CD1c-positive myeloid dendritic cell (primary cell): ENCODE results near the gene ANKS1B.

Source experiments
- DNase-seq: peaks from one replicate; pipeline ENCODE4 v3.0.0-alpha.2; 2016; ENCODE audit errors: extremely low spot score

The ANKS1B gene

GRCh38 chr12:99453836-99454538 is 530.7 kb downstream of the ANKS1B start:
- DNase-seq: no peak

DNA sequence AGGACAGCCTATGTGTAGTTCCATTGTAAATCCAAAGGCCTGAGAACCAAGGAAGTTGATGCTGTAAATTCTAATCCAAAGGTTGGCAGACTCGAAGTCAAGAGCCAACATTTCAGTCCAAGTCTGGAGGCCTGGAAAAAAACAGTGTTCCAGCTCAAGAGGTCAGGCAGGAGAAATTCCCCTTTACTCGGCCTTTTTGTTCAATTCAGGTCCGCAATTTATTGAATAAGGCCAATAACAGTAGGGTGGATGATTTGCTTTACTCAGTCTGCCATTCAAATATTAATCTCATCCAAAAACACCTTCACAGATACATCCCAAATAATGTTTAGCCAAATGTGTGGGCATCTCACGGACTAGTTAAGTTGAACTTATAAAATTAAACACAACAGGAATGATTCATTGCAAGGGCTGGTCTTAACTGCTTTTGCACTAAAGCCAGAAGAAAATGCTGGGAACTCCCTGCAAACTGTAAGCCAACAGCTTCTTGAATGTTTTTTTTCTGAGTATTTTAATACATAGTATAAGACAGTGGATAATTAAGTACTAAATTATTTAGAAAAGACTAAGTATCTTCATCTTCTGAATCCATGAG is 534.6 kb downstream of the ANKS1B start:
- no peak for DNase-seq

GRCh38 chr12:99444859-99445316 is 539.8 kb downstream of the ANKS1B start:
- no peak for DNase-seq

DNA sequence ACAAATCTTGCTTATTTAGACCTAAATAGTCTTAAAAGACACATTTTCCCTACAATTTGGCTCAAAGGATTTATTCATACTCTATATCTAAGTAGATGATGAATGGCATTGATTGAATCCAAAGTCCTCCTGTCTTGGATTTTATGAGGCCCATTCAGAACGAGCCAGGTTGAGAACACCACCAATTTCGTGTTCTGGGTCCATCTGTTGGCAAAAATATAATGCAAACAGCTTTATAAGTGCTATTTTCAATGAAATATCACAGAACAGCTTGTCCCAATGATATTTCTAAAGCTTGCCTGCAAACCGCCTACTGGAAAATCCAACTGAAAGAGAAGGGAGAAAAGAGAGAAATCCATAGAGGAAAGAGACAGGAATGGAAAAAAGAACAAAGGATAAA is 542.0 kb downstream of the ANKS1B start:
- no peak for DNase-seq

- no peak for DNase-seq
Measured at GRCh38 chr12:99439399-99439798, 545.3 kb downstream of the ANKS1B start.

DNA sequence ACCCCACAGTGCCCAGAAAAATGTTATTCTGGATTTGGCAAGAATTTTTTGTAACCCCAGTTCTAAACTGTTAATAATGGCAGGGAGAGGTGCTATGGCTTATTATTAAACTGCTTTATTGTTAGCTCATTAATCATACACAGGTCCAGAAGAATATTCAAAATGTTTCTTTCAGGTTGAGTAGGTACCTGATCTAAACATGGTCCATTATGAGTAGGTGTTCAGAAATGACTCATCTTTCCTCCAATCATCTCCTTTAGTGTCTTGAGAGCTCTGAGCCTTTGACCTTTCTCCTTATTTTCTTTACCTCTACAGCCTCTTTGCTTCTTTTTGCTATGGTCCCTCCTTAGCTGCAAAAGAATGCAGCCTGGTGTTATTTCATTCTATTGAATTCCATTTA is 548.2 kb downstream of the ANKS1B start:
- DNase-seq: no peak

DNA sequence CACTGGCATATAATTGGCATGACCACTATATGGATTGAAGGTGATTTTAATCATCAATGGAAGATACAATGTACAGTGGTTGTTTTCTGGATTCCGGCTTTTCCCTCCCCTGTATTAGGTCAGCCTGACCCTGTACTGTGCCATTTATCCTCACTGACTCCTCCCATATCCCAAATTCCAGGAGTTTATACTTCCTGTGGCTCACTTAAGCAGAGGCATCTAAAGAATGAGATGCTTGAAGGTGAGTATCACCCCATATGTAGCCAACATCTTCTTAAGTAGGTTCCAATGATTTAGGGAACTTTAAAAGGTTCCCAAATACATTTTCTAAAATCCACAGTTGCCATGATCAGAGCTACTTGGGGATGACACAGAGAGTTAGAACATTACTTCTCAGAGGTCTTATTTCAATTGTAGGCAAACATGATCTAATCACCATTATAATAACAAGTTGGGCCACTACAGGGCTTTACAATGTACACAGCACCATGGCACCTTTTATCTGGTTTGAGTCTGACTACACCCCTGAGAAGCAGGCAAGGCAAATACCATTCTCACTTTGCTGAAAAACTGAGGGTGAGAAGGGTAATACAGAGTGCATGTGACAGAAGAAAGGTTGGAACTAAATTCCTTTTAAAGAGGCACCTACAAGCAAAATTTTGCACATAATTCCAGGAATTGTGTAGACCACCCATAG is 549.5 kb downstream of the ANKS1B start:
- no peak for DNase-seq

DNA sequence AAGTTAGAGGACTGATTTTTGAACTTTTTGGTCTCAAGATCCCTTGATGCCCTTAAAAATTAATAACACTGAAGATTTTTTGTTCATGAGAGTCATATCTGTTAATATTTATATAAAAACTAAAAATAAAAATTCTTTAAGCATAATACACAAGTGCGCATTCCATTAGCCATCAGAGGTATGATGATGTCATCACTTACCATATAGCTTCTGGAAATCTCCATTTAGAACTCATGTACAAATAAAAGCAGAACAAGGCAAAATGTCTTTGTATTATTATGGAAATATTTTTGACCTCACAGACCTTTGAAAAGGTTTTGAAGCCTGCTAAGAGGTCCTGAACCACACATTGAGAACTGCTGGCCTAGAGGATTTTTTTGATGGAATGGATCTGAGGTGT is 551.6 kb downstream of the ANKS1B start:
- DNase-seq: no peak

DNA sequence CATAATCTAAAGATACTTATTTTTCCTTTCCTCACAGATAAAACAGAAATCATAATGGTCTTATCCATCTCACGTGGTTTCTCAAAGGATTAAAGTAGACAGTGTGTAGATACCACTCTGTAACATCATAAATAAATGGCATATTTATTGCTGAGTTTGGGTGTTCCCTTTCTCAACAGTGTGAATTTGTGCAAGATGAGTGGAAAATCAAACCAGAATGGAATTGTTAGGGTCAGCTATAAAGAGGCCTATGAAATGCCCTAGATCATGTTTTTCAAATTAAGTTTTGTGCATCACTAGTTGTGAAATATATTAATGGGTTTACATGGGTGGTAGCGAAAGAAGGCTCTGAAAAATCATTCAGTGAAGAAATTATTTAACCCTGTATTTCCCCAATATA is 553.5 kb downstream of the ANKS1B start:
- DNase-seq: no peak

DNA sequence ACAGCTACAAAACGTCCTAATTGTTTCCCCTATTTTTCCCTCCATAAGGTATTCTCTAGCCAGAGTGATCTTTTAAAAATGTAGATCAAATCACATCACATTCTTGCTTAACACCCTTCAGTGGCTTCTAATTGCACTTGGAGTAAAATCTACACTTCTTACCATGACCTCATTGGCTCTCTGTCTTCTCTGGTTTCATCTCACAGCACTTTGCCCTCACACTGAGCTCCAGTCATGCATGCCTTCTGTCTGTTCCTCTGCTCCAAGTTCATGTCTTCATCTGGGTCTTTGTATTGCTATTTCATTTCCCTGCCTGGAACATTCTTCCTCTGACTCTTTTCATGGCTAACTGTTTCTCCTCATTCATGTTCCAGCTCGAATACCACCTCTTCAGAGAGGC is 557.6 kb downstream of the ANKS1B start:
- DNase-seq: no peak

DNA sequence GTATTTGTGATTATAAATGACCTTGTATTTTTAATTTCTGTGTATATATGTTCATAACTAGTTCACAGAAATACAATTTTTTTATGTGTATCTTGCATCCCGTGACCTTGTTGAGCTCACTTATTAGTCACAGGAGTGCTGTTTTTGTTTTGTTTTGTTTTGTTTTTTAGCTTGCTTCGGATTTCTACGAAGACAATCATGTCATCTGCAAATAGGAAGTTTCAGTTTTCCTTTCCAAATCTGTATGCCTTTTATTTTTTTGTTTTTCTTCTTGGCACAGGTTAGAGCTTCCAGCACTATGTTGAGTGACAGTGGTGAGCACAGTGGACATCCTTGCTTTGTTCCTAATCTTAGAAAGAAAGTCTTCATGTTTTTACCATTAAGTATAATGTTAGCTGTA is 566.4 kb downstream of the ANKS1B start:
- DNase-seq: no peak

DNA sequence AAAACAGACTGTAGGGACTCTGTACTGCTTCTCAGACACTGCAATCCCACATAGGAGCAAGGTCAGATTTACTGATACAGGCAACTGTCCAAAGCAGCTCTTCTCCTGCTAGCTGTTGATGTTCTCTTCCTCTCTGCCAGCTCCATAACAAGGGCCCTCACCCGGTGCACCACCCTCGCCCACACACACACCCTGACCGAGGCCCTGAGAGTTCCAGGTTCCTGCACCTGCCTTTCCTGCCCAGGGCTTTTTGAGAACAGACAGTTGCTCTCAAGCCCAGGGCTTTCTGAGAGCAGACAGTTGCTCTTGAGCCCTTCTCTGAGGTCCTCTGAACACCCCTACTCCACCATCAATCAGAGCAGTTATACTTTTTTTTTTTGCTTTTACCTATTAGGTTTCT is 571.0 kb downstream of the ANKS1B start:
- DNase-seq: no peak

DNA sequence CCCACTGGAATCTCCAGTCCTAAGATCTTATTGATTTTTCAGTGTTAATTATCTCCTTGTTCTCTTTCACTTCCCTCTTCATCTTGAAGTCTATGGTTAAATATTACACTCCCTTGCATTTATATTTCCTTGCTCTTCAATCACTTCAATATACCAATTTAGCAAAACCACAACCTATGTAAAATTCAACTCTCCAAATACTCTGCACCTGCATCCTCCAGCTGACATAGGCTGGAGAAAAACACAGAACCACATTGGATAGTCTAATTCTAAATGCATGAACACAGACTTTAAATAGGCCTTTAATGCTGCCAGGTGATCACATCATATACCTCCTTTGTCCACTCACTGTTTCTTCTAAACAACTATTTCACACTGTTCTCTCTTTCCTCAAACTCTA is 591.0 kb downstream of the ANKS1B start:
- no peak for DNase-seq

DNA sequence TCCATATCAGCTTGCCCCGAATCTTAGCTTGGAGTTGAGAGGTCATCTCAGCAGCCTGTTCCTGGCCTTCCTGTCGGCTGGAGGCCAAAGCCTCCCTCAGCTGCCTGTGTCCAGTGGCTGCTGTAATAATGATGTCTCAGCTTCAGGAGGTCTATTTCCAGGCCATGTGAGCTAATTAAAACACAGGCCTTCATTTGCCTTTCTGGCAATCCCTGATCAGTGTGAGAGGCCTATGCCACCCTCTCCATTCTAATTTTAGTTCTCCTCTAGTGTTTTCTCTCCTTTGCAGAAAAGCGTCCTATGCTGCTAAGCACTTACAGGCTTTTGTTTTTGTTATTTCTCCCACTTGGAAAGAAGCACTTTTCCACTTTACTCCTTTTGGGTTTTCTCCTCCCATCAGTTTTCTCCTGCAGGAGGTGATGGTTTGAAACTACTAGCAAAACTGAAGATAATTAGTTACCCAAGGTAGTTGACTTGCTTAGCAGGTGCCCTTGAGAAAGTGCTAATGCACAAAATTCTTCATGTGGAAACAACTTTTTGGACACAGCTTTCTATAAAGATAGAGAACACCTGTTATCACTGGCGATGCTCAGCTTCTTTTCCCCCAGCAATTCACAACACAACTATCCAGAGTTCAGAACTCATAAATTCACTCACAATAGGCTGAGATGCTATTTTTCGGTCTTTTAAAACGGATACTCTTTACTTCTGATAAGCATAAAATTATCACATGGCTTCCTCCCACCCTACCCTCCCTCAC is 592.5 kb downstream of the ANKS1B start:
- no peak for DNase-seq

DNA sequence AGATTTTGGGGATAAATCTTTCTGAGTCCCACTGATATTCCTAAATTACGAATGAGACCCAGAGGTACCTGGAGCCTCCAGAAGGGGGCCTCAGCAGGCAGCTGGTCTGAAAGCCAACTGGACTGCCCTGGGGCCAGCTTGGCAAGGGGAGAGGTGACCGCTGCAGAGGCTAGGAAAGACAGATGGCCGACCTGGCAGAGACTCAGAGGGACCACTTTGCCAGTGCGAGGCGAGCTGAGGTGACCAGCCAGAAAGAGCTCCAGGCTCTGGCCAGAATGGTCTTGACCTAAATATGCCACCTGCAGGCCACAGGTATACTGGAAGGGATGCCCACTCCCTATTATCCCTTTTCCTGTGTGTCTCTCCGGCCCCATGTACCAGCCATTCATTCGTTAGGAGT is 594.0 kb downstream of the ANKS1B start:
- no peak for DNase-seq

DNA sequence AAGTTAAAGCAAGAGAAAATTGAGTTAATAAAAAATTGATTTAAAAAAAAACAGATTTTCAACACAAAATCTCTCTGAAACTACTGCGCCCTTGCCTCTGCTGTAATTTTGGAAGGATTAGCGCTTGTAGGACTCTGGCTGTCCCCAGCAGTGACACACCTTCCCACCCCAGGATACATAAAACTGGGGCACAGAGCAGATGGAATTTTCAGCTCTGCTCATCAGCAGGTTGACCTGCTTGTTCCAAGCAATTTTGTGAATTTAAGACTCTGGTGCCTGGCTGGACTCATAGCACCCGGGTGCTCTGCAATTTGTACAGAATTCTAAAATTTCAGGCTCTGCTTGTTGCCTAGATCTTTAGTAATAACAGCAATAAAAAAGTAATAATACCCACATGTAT is 595.0 kb downstream of the ANKS1B start:
- DNase-seq: no peak

DNA sequence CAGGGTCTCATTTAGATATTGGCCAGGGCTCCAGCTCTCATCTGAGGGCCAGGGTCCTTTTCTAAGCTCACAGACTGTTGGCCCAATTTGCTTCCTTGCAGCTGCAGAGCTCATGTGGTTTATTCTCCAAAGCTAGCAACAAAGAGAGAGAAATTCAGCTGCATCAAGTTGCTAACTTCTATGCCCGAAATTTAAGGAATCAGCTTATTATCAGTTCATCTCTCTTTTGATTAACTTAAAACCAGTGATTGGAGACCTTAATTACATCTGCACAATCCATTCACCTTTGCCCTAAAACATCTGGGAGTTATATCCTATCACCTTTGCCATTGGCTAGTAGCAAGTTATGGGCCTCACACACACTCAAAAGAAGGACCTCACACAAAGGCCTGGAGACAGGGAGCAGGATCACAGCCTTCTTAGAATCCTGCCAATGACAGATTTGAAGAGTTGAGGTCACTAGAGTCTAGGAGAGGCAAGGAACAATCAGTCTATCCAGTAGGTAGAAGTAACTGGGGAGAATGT is 596.0 kb downstream of the ANKS1B start:
- DNase-seq: no peak

DNA sequence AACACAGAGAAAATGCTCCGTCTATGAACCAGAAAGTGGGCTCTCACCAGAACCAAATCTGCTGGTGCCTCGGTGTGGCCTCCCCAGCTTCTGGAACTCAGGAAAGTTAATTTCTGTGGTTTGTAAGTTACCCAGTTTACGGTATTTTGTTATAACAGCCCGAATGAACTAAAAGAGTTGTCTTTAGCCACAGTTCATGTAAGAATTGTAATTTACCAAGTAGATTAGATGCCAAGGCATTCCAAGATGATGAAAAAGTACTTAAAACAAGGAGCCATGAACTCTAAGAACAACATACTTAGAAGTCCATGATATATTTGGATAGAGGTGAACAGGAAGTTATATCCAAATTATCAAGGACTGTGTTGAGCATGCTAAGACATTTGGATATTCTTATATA is 597.1 kb downstream of the ANKS1B start:
- no peak for DNase-seq

- no peak for DNase-seq
Measured at GRCh38 chr12:99386907-99387306, 597.8 kb downstream of the ANKS1B start.

DNA sequence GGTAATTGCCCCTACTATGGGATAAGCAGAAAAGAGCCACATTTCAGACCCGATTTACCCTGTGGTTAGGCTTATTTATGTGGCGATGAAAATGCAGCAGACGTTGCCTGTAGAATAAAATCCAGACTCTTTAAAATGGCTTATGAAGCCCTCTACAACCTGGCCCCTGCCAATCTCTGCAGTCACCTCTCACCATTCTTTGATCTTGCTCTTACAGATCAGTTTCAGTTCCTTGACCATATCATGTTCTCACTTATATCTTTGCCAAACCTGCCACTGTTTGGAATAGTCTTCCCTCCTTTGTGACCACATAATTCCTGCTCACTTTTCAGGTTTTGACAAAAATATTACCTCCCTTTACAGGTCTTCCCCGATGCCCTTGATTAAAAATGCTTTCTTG is 601.5 kb downstream of the ANKS1B start:
- no peak for DNase-seq

DNA sequence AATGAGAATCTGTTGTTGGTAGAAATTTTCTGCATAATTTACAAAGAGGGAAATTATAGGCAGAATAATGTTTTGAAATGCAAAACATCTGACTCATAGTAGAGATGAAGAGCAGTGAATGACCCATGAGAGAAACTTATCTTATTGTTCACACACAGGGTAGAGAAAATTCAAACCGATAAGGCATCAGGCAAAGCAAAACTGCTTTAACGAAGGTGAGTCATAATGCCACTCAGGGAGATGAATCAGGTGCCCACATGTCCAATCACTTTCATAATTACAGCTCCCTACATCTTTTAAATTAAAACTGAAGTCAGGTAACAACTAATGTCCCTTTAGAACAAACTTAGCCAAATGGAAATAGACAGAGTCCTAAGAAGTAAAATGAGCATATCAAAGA is 602.7 kb downstream of the ANKS1B start:
- no peak for DNase-seq

DNA sequence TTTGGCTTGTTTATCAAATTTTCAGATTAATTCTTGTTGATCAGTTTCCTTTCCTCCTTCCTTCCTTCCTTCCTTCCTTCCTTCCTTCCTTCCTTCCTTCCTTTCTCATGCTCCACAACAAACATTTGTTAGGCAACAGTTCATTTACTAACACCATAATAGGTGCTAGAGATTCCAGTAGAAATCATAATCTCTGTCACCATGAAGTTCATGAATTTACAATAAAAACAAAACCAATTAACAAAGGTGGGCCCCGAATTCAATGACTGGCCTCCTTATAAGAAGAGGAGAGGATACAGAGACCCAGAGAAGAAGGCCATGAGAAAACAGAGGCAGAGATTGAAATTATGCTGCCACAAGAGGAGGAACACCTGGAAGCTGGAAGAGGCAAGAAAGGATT is 604.0 kb downstream of the ANKS1B start:
- DNase-seq: no peak
